GM23338 (cell line): ENCODE measurements around the gene KRAS.

Experiments
- CREB1 ChIP-seq: fragments of 250-450 bp; sonication (Bioruptor Pico); IDR thresholded peaks from 2 replicates; pipeline ENCODE4 v1.5.0; 2020; ENCODE audit warnings: low read depth, mild to moderate bottlenecking, moderate library complexity
- EZH2 ChIP-seq: fragments of 200-600 bp; sonication (generic); IDR thresholded peaks from one replicate; pipeline ENCODE4 v1.8.0; 2017; ENCODE audit warnings: antibody characterized with exemption, mild to moderate bottlenecking, low read depth; ENCODE audit not compliant: unreplicated experiment
- EZH2phosphoT487 ChIP-seq: fragments of 200-600 bp; sonication (generic); IDR thresholded peaks from one replicate; pipeline ENCODE4 v1.8.1; 2018; ENCODE audit warnings: antibody characterized with exemption; ENCODE audit not compliant: unreplicated experiment
- NANOG ChIP-seq: IDR thresholded peaks from 2 replicates; pipeline ENCODE4 v1.6.1; 2016; ENCODE audit warnings: antibody characterized with exemption, borderline replicate concordance
- POLR2AphosphoS5 ChIP-seq: IDR thresholded peaks from 2 replicates; pipeline ENCODE4 v1.6.1; 2016; ENCODE audit warnings: antibody characterized with exemption, low read depth
- TF ChIP-seq, protein P1 (sequence below), 2 experiments: fragments of 200-600 bp in 1 of 2; sonication (generic) in 1 of 2; conservative IDR thresholded peaks; 2 replicates each; pipeline versions ENCODE4 v1.5.1 to v1.6.1; 2016 to 2017; ENCODE audit warnings: antibody characterized with exemption in 2 of 2, low read depth in 2 of 2, mild to moderate bottlenecking in 2 of 2, moderate library complexity in 1 of 2
- TF ChIP-seq, protein P2 (sequence below): fragments of 250-450 bp; sonication (Bioruptor Pico); IDR thresholded peaks from 2 replicates; pipeline ENCODE4 v1.5.0; 2020; ENCODE audit warnings: mild to moderate bottlenecking, moderate library complexity
- TF ChIP-seq, protein P3 (sequence below): IDR thresholded peaks from one replicate; pipeline ENCODE4 v1.6.1; 2018; ENCODE audit warnings: antibody characterized with exemption; ENCODE audit not compliant: unreplicated experiment

DNA sequence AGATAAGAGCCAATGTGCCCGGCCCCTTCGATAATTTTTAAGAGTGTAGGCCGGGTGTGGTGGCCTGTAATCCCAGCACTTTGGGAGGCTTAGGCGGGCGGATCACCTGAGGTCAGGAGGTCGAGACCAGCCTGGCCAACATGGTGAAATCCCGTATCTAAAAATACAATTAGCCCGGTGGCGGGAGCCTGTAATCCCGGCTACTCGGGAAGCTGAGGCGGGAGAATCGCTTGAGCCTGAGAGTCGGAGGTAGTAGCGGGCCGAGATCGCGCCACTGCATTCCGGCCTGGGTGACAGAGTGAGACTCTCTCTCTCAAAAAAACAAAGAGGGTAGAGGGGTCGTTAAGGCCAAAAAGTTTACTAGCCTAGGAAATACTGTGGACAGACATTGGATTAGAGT lies 2.6 kb downstream of the KRAS start:
- no peak for TF ChIP-seq EZH2phosphoT487
- TF ChIP-seq, protein P1, sequence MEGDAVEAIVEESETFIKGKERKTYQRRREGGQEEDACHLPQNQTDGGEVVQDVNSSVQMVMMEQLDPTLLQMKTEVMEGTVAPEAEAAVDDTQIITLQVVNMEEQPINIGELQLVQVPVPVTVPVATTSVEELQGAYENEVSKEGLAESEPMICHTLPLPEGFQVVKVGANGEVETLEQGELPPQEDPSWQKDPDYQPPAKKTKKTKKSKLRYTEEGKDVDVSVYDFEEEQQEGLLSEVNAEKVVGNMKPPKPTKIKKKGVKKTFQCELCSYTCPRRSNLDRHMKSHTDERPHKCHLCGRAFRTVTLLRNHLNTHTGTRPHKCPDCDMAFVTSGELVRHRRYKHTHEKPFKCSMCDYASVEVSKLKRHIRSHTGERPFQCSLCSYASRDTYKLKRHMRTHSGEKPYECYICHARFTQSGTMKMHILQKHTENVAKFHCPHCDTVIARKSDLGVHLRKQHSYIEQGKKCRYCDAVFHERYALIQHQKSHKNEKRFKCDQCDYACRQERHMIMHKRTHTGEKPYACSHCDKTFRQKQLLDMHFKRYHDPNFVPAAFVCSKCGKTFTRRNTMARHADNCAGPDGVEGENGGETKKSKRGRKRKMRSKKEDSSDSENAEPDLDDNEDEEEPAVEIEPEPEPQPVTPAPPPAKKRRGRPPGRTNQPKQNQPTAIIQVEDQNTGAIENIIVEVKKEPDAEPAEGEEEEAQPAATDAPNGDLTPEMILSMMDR (conservative IDR thresholded peaks at IDR 0.05; ENCODE audit: low read depth in 2 of 2) = no peak
- TF ChIP-seq, protein P2, sequence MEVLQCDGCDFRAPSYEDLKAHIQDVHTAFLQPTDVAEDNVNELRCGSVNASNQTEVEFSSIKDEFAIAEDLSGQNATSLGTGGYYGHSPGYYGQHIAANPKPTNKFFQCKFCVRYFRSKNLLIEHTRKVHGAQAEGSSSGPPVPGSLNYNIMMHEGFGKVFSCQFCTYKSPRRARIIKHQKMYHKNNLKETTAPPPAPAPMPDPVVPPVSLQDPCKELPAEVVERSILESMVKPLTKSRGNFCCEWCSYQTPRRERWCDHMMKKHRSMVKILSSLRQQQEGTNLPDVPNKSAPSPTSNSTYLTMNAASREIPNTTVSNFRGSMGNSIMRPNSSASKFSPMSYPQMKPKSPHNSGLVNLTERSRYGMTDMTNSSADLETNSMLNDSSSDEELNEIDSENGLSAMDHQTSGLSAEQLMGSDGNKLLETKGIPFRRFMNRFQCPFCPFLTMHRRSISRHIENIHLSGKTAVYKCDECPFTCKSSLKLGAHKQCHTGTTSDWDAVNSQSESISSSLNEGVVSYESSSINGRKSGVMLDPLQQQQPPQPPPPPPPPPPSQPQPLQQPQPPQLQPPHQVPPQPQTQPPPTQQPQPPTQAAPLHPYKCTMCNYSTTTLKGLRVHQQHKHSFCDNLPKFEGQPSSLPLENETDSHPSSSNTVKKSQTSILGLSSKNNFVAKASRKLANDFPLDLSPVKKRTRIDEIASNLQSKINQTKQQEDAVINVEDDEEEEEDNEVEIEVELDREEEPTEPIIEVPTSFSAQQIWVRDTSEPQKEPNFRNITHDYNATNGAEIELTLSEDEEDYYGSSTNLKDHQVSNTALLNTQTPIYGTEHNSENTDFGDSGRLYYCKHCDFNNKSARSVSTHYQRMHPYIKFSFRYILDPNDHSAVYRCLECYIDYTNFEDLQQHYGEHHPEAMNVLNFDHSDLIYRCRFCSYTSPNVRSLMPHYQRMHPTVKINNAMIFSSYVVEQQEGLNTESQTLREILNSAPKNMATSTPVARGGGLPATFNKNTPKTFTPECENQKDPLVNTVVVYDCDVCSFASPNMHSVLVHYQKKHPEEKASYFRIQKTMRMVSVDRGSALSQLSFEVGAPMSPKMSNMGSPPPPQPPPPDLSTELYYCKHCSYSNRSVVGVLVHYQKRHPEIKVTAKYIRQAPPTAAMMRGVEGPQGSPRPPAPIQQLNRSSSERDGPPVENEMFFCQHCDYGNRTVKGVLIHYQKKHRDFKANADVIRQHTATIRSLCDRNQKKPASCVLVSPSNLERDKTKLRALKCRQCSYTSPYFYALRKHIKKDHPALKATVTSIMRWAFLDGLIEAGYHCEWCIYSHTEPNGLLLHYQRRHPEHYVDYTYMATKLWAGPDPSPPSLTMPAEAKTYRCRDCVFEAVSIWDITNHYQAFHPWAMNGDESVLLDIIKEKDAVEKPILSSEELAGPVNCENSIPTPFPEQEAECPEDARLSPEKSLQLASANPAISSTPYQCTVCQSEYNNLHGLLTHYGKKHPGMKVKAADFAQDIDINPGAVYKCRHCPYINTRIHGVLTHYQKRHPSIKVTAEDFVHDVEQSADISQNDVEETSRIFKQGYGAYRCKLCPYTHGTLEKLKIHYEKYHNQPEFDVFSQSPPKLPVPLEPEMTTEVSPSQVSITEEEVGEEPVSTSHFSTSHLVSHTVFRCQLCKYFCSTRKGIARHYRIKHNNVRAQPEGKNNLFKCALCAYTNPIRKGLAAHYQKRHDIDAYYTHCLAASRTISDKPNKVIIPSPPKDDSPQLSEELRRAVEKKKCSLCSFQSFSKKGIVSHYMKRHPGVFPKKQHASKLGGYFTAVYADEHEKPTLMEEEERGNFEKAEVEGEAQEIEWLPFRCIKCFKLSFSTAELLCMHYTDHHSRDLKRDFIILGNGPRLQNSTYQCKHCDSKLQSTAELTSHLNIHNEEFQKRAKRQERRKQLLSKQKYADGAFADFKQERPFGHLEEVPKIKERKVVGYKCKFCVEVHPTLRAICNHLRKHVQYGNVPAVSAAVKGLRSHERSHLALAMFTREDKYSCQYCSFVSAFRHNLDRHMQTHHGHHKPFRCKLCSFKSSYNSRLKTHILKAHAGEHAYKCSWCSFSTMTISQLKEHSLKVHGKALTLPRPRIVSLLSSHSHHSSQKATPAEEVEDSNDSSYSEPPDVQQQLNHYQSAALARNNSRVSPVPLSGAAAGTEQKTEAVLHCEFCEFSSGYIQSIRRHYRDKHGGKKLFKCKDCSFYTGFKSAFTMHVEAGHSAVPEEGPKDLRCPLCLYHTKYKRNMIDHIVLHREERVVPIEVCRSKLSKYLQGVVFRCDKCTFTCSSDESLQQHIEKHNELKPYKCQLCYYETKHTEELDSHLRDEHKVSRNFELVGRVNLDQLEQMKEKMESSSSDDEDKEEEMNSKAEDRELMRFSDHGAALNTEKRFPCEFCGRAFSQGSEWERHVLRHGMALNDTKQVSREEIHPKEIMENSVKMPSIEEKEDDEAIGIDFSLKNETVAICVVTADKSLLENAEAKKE (CRISPR knock-in tag) = no peak
- TF ChIP-seq, protein P3, sequence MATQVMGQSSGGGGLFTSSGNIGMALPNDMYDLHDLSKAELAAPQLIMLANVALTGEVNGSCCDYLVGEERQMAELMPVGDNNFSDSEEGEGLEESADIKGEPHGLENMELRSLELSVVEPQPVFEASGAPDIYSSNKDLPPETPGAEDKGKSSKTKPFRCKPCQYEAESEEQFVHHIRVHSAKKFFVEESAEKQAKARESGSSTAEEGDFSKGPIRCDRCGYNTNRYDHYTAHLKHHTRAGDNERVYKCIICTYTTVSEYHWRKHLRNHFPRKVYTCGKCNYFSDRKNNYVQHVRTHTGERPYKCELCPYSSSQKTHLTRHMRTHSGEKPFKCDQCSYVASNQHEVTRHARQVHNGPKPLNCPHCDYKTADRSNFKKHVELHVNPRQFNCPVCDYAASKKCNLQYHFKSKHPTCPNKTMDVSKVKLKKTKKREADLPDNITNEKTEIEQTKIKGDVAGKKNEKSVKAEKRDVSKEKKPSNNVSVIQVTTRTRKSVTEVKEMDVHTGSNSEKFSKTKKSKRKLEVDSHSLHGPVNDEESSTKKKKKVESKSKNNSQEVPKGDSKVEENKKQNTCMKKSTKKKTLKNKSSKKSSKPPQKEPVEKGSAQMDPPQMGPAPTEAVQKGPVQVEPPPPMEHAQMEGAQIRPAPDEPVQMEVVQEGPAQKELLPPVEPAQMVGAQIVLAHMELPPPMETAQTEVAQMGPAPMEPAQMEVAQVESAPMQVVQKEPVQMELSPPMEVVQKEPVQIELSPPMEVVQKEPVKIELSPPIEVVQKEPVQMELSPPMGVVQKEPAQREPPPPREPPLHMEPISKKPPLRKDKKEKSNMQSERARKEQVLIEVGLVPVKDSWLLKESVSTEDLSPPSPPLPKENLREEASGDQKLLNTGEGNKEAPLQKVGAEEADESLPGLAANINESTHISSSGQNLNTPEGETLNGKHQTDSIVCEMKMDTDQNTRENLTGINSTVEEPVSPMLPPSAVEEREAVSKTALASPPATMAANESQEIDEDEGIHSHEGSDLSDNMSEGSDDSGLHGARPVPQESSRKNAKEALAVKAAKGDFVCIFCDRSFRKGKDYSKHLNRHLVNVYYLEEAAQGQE = no peak
- TF ChIP-seq POLR2AphosphoS5 = no peak
- no peak for TF ChIP-seq CREB1 (CRISPR knock-in tag)
- TF ChIP-seq EZH2 = no peak
- no peak for TF ChIP-seq NANOG
